Urothelium cell line (cell line): Measurements from ENCODE around the gene IDS.

Source experiments
- DNase-seq: peaks from one replicate; pipeline ENCODE4 v3.0.0; 2011; ENCODE audit warnings: low spot score, mixed read lengths
- FAIRE-seq: peaks from 2 replicates; lab custom pipeline; 2011; peaks lifted over from hg19 to GRCh38; lab: Jason Lieb, UNC

The IDS gene

GRCh38 chrX:149467461-149467860 lies 37.6 kb downstream of the IDS start:
- no peak for FAIRE-seq
- DNase-seq = no peak

- DNase-seq = no peak
- FAIRE-seq = no peak
Measured at GRCh38 chrX:149462849-149463248, 42.3 kb downstream of the IDS start.

- DNase-seq (no peak), FAIRE-seq (no peak)
Measured at GRCh38 chrX:149461746-149462145, 43.4 kb downstream of the IDS start.

- no peak for DNase-seq
- FAIRE-seq = no peak
Measured at GRCh38 chrX:149458586-149458985, 46.5 kb downstream of the IDS start.

- no peak for FAIRE-seq
- peak; percentile 6 for DNase-seq
Measured at GRCh38 chrX:149456476-149457245, 48.4 kb downstream of the IDS start.

GRCh38 chrX:149455934-149456333 lies 49.2 kb downstream of the IDS start:
- DNase-seq = no peak
- no peak for FAIRE-seq

- no peak for DNase-seq
Measured at GRCh38 chrX:149453906-149454822, 50.9 kb downstream of the IDS start.

GRCh38 chrX:149453030-149453429 lies 52.1 kb downstream of the IDS start:
- DNase-seq (peak; percentile 34), FAIRE-seq (no peak)

More at GRCh38 chrX:149453906-149454822, 50.9 kb downstream of the IDS start:
- no peak for FAIRE-seq

GRCh38 chrX:149433451-149433850 lies 71.7 kb downstream of the IDS start:
- FAIRE-seq = no peak
- DNase-seq = no peak

- FAIRE-seq (no peak), DNase-seq (no peak)
Measured at GRCh38 chrX:149433051-149433450, 72.1 kb downstream of the IDS start.
